Skeletal muscle cell (primary cell): Measurements from ENCODE around the gene ST3GAL5.

Experiments used
- DNase-seq: peaks from one replicate; pipeline ENCODE4 v3.0.0-alpha.2; 2010; ENCODE audit warnings: low read depth
- H3K4me3 ChIP-seq: 2 replicates; pipeline ENCODE4 v1.5.1; 2011; ENCODE audit warnings: low read depth, mild to moderate bottlenecking, control low read depth, low read length, moderate library complexity

ST3GAL5 gene

DNA sequence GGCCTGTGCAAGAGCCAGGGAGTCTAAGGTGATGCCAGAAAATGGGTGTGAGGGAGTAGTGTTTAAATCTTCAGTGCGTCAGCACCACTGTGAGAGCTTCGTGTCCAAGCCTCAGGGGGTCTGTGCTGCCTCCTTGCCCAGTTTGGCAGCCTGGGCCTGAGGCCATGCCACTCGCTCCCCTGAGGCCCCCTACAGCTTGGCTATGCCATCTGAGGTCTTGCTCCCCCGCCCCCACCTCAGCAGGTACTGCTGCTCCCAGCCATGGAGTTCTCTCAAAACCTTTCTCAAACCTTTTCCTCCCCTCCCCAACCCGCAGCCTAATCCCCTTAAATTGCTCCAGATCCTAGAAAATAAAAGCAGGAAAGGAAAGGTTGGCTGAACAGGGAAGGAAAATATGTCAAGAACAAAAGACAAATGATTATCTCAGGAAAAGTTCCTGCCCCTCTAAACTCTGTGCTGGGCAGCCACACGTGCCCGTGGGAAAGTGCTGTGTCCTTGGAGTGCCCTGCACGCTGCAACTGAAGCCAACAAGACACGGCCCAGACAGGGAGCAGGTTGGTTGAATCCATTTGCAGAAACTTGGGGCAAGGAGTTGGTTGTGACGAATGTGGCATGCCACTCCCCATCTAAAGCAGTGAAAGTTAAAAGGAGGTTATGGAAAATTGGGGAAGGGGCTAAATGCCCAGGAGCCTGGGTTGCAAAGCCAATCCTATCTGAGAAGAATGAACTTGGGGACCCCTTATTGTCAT, 73.8 kb downstream of the ST3GAL5 start:
- DNase-seq = no peak

DNA sequence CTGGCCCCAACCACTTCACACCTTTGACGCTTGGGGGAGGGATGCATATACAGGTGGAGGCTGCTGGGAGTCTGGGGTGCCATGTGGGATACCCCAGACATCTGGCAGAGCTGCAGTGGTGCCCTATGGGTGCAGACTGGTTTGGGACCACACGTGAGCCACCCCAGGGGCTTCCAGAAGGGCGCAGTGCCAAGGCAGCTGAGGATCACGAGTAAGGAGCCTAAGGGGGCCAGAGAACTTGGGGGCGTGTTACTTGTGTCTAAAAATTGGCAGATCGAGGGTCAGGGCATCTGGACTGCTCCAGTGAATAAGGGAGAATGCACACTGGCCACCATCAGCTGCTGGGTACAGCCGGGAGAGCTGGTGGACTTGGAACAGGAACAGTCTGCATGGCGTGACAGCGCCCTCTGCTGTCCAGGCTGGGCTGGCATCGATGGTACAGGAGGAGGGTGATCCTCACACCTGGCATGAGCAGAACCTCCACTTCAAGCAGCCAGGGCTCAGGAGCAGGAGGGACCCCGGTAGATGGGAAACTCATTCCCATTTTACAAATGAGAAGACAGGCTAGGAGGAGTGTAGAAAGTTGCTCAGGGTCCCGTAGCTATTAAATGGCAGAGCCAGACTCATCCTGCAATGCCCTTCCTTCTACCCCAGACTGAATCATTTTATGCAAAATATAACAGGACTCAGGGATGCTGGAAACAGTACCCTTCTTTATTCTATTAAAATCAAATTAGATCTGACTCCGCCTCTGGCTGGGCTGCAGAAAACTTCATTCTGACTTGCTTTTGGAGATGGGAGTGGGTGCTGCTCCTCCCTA, 74.6 kb downstream of the ST3GAL5 start:
- H3K4me3 ChIP-seq = no peak overlapping the region
- DNase-seq = no peak

More for the DNA sequence above, 73.8 kb downstream of the ST3GAL5 start:
- H3K4me3 ChIP-seq = no peak overlapping the region

DNA sequence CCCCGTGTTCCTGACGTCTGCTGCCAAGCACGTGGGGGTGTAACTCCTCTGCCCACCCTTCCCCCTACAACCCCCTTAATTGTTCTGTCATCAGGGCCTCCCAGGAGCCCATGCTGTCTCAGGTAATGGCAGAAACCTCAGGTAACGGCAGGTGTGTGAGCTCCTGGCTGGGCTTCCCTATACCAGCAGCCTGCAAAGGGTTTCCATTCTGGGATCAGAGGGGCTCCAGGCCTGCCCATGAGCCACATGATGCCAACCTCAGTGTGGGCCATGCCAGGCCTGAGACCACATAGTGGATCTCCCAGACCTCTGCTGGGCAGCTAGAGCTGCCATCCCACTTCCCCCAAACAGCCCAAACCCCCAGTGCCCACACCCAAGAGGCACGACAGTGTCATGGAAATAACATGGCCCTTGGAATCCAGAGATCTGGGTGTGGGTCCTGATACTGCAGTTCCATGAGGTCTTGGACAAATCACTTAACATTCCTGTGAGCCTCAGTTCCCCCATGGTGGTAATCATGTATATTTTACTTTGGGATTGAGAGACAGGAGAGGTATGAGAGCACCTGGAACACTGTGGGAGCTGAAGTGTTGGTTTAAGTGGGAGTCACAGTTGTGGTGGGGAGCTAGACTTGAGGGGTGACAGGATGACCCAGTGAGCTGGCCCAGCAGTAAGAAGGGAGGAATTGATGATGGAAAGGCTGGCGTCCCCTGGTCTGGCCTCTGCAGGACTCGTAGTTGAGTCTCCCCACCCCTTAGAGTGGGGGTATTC, 75.4 kb downstream of the ST3GAL5 start:
- no peak overlapping the region for H3K4me3 ChIP-seq
- no peak for DNase-seq

DNA sequence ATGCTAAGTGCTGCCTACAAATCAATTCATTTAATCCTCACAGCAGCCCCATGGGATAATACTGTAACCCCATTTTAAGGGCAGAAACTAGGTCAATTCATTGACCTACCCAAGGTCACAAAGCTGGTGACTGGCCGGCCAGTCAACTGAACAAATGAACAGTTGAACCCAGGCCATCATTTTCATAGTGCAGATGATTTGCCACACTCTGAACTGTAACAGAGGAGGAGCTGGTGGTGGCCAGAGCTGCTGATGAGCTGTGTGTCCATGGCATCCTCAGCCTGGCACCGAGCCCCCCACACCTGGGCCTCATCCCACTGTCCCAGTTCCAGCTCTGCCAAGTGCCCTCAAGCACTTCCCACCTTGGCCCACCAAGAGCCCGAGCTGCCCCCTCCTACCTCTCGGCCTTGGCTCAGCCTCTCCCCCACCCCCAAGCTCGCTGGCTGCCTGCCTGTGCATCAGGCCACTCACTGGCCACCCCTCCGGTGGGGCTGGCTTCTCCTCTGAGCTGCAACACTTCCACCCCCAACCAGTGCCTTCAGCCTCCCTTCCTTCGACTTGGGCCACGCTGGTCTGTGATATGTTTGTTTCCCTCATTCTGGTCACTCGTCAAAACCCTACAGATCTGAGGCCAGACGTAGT, 76.6 kb downstream of the ST3GAL5 start:
- no peak for DNase-seq
- H3K4me3 ChIP-seq = no peak overlapping the region

DNA sequence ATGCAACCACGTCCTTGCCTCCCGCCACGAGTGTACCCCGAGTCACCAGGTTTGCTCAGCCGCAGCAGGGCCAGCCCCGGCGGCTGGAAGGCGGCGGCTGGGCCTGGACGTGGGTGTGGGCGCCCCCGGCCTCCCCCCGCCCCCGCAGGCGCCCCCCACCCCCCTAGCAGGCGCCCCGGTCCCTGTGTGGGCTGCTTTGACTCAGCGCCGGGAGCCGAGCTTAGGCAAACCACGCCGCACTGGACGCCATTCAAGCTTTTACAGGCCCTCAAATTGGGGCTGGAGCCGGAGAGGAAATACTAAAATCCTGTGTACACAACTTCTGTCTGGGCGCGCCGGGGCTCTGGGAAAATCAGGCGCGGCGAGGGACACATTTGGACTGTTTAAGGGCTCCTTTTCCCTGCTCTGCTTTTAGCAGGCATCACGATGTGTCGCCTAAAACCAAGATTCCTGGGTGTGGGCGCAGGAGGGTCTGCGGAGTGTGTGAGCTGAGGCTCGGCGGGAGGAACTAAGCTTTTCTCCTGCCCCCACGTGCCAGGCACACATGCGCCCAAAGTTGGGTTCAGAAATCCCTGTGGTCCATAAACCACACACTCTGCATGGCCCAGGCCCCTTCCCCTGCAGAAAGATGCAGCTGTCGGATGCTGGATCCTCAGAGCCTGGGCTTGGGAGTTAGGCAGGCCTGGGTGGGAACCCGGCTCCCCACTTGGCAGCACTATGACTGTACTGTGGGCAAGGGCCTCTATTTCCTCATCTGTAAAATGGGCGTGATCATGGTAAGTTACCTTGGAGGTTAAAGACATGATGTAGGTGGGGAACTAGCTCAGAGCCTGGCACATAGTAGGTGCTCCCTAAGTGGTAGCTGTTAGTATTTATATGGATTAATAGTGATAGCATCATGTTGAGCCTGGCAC, 77.4 kb downstream of the ST3GAL5 start:
- no peak overlapping the region for H3K4me3 ChIP-seq
- DNase-seq = no peak

DNA sequence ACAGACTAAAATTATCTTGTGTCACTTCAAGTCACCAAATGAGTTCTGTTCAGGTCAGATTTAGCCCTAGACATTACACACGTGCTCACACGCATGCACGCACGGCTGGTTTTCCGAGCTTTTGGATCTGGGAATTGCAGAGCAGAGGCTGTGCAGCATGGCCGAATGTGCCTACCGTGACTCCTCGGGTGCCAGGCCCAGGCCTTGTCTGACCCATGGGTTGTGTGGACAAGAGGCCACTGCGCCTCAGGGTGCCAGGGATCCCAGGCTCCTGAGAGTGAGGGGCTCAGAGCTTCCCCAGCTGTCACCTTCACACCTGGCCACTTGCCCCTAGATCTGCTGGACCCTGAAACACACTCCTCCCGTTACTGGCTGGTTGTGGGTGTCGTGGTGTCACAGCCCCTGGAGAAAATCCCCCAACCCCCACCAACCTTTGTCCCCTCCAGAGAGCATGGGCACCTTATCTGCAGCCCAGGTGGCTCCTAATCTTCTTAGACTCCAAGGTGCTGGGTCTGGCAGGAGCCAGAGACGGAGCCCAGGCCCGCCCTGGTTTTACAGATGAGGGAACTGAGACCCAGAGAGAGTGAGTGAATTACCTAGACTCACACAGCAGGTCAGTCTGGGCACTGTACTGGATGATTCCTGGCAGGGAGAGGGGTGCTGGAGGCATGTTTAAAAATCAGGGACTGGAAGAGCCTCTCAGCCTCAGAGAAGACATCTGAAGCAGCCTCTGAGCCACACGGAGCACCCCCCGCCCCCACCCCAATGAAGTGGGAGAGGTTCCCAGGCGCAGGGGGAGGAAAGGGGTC, 78.2 kb downstream of the ST3GAL5 start:
- no peak overlapping the region for H3K4me3 ChIP-seq
- no peak for DNase-seq

DNA sequence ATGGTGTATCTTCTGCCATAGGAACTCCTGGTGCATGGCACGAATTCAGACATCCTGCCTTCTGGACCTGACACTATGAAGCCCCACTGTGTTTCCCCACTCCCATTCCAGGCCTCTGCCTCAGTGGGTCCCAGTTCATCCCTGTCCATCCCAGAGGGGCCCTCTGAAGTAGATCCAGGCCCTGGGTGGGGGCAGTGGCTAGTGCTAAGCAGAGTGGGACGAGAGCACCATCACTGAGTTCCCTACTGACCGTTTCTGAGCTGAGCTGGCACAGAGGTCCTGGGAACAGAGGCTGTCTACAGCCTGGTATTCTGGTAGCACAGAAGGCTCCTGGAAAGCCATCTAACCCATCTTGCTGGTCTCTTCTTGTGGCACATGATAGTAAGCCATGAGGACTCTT, 81.0 kb downstream of the ST3GAL5 start:
- H3K4me3 ChIP-seq = no peak overlapping the region
- no peak for DNase-seq

DNA sequence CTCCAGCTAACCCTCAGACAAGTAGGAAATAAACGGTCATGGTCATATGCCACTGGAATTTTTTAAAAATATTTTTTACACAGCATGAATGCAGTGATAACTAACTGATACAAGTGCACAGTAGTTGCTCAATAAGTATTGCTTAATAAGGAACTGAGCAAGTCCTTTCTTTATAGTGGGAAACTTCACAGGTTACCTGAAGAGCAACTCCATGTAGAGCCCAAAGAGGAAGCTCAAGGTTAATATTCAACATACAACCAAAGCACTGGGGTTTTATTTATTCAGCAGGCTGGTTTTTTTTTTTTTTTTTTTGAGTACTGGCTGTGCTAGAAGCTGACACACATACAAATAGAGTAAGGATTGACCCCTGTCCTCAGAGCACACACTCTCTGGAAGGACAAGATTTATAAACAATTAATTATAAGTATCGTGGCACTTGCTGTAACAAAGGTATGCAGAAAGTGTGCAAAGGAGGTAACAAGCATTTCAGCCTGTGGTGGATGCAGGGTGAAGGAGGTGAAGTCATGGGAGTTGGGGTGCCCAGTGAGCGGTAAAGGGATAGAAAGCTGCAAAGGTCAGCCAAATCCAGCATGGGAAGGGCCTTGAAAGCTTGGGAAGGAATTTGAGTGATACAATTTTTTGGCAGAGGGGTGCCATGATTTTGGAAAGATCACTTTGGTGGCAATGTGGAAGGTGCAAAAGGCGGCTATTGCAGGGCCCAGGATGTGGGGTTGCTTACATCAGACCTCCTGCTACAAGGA, 82.3 kb downstream of the ST3GAL5 start:
- no peak for DNase-seq
- no peak overlapping the region for H3K4me3 ChIP-seq

DNA sequence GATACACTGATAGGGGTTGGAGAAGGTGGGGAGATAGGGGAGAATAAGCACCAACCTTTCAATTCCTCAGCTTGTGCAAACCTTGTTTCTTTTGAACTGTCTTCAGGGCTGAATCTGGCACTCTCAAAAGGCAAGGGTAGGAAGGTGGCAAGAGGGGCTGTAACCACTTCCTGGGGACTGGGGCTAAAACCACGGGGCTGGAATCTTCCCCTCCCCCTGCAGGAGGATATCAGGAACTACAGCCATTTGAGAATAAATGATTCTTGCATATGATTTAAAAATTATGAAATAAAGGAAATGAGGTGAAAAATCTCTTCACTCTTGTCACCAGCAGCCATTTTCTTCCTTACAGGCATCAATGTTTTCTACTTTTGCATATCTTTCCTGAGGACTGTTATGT, 84.2 kb downstream of the ST3GAL5 start:
- H3K4me3 ChIP-seq = no peak overlapping the region
- no peak for DNase-seq

DNA sequence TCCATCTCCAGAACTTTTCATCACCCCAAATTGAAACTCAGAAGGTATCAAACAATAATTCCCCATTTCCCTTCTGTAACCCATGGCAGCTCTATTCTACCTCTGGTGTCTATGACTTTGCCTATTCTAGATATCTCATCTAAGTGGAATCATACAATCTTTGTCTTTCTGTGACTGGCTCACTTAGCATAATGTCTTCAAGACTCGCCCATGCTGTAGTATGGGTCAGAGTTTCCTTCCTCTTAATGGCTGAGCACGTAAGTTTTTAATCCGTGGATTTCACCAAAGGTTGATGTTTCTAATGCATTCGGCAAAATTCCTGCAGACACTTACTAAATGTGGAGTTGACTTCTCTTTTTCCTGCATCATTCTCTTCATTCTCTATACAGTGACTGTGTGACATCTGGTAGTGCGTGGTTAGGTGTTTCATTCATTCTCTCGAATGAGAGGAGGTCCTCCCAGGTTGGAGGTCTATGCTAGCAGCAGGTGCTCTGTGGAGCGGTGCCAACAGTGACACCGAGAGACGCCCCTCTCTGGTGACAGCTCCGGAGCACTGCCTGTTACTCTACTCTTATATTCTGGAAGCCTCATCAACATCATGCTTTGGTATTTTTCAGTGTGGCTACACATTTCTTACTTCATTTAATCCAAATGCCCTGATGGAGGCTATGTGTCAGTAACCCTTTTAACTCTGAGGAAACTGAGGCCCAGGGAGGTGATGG, 84.9 kb downstream of the ST3GAL5 start:
- H3K4me3 ChIP-seq = no peak overlapping the region
- no peak for DNase-seq

DNA sequence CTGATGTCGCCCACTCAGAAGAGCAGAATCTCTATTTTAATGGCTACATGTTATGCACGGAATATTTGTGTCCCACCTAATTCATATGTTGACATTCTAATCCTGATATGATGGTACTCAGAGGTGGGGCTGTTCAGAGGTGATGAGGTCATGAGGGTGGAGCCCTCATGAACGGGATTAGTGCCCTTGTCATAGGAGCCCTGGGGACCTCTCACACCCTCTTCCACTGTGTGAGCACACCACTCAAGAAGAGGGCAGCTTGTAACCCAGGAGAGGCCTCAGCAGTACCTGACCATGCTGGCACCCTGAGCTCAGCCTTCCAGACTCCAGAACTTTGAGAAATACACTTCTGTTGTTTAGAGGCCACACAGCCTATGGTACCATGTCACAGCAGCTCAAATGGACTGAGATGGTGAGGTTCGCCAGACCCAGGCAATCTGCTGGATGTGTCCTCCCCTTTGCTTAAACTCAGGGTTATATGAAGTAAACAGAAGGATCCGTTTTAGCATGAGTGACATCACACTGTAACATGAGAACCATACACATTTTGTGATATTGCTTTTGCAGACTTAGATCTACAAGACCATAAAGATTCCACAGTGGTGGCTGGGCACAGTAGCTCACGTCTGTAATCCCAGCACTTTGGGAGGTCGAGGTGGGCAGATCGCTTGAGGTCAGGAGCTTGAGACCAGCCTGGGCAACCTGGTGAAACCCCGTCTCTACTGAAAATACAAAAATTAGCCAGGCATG, 86.3 kb downstream of the ST3GAL5 start:
- DNase-seq = no peak
- no peak overlapping the region for H3K4me3 ChIP-seq

DNA sequence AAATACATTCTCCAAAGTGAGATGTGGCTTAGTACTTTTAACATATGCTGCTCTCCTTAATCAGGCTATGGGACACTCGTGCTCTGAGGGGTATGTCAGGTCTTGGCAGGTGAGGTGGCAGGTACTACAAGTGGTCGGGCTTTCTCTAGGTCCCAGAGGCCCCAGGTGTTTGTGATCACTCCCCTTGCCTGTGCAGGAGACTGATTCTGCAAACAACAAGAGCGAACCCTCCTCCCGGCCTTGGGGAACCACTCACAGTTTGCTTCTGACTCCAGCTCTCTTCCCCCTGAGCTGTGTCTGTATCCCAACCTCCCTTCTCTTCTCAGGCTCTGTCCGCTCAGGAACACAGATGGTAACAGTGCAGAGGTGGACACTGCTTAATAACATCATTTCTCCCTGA, 86.9 kb downstream of the ST3GAL5 start:
- H3K4me3 ChIP-seq = no peak overlapping the region
- no peak for DNase-seq

DNA sequence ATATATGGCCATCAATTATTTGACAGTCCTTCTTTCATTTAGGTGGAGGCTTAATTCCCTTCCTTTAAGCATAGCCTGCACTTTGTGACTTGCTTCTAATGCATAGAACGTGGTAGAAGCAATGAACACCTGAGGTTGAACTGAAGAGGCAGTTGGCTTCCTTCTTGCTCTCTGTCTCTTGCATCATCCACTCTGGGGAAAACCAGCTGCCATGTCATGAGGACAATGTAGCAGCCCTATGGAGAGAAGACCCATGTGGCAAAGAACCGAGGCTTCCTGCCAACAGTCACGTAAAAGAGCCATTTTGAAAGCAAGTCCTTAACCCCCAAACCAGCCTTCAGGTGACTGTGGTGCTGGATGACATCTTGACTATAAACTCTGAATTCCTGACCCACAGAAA, 88.2 kb downstream of the ST3GAL5 start:
- H3K4me3 ChIP-seq = no peak overlapping the region
- no peak for DNase-seq

DNA sequence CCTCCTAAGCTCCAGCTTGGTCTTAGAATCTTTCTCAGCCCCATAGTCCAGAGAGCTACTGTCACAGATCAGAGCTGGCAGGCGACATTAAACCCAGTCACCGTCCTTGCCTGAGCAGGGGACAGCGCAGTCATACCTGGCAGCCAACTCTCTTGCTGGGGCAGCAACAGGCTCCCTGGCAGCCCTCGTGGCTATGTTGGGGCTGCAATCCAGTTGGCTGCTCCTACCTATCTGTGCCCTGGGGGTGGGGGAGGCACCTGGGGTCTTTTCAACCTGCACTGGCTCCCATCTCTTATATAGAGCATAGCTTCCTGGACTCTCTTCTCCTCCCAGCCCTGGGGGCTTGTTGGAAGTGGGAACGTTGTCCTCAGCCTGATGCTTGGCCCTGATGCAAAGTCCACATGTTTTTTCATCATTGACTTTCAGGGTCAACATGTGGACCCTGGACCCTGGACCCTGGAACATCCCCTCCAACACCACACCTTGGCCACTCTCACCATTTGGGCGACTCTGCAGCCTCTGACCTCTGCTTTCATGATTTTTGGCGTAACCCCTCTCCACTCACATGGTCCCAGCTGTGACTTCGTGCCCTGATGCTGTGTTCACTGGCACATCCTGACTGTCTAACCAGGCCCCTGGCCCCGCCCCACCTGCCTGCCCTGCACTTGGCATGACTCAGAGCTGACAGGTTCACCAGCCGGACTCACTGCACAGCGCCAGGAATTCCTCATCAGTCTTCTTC, 89.4 kb downstream of the ST3GAL5 start:
- DNase-seq = no peak

DNA sequence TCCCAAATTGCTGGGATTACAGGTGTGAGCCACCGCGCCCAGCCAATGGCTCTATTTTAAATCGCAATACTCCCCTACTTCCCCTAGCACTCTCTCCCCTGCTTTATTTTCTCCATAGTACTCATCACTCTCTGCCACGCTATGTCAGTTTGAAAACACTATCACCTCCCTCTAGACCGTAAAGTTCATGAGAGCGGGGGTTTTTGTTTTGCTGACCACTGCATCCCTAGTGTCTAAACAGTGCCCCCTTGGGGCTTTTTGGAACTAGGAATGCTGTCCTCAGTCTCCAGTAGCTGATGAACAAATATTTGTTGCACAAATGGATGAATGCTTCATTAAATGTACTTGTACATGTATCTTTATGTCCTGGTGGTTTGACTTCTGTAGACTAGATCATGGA, 90.9 kb downstream of the ST3GAL5 start:
- DNase-seq = no peak

More for the DNA sequence above, 89.4 kb downstream of the ST3GAL5 start:
- no peak overlapping the region for H3K4me3 ChIP-seq

More for the DNA sequence above, 90.9 kb downstream of the ST3GAL5 start:
- no peak overlapping the region for H3K4me3 ChIP-seq
